DOHH2 (cell line): ENCODE data around the gene TIMMDC1.

ENCODE experiments used
- EZH2phosphoT487 ChIP-seq: fragments of 200-600 bp; sonication (generic); IDR thresholded peaks from 2 replicates; pipeline ENCODE4 v1.6.1; 2017; ENCODE audit warnings: borderline replicate concordance, mild to moderate bottlenecking, antibody characterized with exemption, low read length, moderate library complexity, mixed read lengths
- TF ChIP-seq, protein P1 (sequence below): fragments of 200-600 bp; sonication (generic); IDR thresholded peaks from one replicate; pipeline ENCODE4 v1.5.1; 2014; ENCODE audit warnings: antibody characterized with exemption, mild to moderate bottlenecking, low read depth, low read length; ENCODE audit not compliant: poor library complexity, severe bottlenecking

DNA sequence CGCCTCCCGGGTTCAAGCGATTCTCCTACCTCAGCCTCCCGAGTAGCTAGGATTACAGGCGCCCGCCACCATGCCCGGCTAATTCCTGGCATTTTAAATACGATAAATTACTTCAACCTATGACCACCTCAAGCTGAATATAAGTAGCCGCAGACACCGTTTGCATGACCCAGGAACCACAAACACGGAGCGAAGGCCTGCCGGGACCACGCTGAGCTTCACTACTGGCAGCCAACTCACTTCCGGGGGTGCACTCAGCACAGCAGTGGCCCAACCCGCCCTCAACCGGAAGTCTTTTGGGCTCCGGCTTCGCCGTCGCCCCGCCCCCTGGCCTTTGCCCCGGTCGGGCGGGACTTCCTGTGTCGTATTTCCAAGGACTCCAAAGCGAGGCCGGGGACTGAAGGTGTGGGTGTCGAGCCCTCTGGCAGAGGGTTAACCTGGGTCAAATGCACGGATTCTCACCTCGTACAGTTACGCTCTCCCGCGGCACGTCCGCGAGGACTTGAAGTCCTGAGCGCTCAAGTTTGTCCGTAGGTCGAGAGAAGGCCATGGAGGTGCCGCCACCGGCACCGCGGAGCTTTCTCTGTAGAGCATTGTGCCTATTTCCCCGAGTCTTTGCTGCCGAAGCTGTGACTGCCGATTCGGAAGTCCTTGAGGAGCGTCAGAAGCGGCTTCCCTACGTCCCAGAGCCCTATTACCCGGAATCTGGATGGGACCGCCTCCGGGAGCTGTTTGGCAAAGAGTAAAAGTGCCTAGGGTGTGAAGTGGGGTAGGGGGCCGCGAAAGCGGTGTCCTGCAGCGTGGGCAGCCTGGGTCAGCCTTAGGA is at the start of gene TIMMDC1:
- TF ChIP-seq, protein P1, sequence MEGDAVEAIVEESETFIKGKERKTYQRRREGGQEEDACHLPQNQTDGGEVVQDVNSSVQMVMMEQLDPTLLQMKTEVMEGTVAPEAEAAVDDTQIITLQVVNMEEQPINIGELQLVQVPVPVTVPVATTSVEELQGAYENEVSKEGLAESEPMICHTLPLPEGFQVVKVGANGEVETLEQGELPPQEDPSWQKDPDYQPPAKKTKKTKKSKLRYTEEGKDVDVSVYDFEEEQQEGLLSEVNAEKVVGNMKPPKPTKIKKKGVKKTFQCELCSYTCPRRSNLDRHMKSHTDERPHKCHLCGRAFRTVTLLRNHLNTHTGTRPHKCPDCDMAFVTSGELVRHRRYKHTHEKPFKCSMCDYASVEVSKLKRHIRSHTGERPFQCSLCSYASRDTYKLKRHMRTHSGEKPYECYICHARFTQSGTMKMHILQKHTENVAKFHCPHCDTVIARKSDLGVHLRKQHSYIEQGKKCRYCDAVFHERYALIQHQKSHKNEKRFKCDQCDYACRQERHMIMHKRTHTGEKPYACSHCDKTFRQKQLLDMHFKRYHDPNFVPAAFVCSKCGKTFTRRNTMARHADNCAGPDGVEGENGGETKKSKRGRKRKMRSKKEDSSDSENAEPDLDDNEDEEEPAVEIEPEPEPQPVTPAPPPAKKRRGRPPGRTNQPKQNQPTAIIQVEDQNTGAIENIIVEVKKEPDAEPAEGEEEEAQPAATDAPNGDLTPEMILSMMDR, result no peak
- TF ChIP-seq EZH2phosphoT487, result no peak
